HepG2 (cell line): ENCODE results near the gene TAS1R1. TPM values are rescaled to one million over a fixed set of nuclear protein-coding genes. Genes with fewer than 3 reads are reported as not detected.
A peak's percentile ranks its signal among the peaks of the same experiment; 100 is the strongest.

Source experiments
- GABPB1 ChIP-seq: IDR thresholded peaks from 2 replicates; pipeline ENCODE4 v1.6.1; 2016; ENCODE audit warnings: mild to moderate bottlenecking, missing genetic modification reagents, moderate library complexity, missing compliant biosample characterization
- GTF2F1 ChIP-seq: fragments of 150-350 bp; IDR thresholded peaks from 2 replicates; pipeline ENCODE4 v1.6.1; 2014; ENCODE audit warnings: low read length
- KLF13 ChIP-seq: sonication (generic); formaldehyde crosslinking; IDR thresholded peaks from 2 replicates; pipeline ENCODE4 v1.4.0; 2020; ENCODE audit warnings: mild to moderate bottlenecking, missing genetic modification reagents
- MAFF ChIP-seq: IDR thresholded peaks from 2 replicates; pipeline ENCODE4 v1.6.1; 2011; ENCODE audit warnings: low read depth, low read length, improper control_type of control experiment
- NBN ChIP-seq: fragments of 450-650 bp; conservative IDR thresholded peaks from 2 replicates; pipeline ENCODE4 v1.6.1; 2017
- NR2F1 ChIP-seq, 2 experiments: fragments of 450-650 bp in 1 of 2; formaldehyde crosslinking in 1 of 2; IDR thresholded peaks; 2 replicates each; pipeline versions ENCODE4 v1.5.0 to v1.6.1; 2016 to 2020; ENCODE audit warnings: mild to moderate bottlenecking in 1 of 2, missing compliant biosample characterization in 1 of 2, missing genetic modification reagents in 1 of 2, moderate library complexity in 1 of 2
- POLR2A ChIP-seq, 2 experiments: IDR thresholded peaks; 2 replicates each; pipeline ENCODE4 v1.6.1; 2011; ENCODE audit warnings: low read depth in 2 of 2, low read length in 2 of 2, mild to moderate bottlenecking in 1 of 2, moderate library complexity in 1 of 2; ENCODE audit not compliant: insufficient read depth in 1 of 2
- RFX5 ChIP-seq: IDR thresholded peaks from 2 replicates; pipeline ENCODE4 v1.6.1; 2011; ENCODE audit warnings: low read depth, low read length, improper control_type of control experiment
- SATB2 ChIP-seq: sonication (generic); formaldehyde crosslinking; IDR thresholded peaks from 2 replicates; pipeline ENCODE4 v1.5.0; 2020; ENCODE audit warnings: missing genetic modification reagents
- SMAD3 ChIP-seq: sonication (generic); formaldehyde crosslinking; IDR thresholded peaks from 2 replicates; pipeline ENCODE4 v1.4.0; 2020; ENCODE audit warnings: missing genetic modification reagents
- SP2 ChIP-seq: sonication (generic); formaldehyde crosslinking; IDR thresholded peaks from 2 replicates; pipeline ENCODE4 v1.5.1; 2020; ENCODE audit warnings: mild to moderate bottlenecking, missing genetic modification reagents
- TEAD2 ChIP-seq: sonication (generic); formaldehyde crosslinking; IDR thresholded peaks from 2 replicates; pipeline ENCODE4 v1.9.0; 2021; ENCODE audit warnings: missing genetic modification reagents
- ZMYM4 ChIP-seq: sonication (generic); formaldehyde crosslinking; IDR thresholded peaks from 2 replicates; pipeline ENCODE4 v1.8.1; 2023; ENCODE audit warnings: mild to moderate bottlenecking, missing genetic modification reagents
- ZNF12 ChIP-seq: sonication (generic); formaldehyde crosslinking; IDR thresholded peaks from 2 replicates; pipeline ENCODE4 v1.5.0; 2020; ENCODE audit warnings: missing genetic modification reagents
- ZNF260 ChIP-seq: sonication (generic); formaldehyde crosslinking; IDR thresholded peaks from 2 replicates; pipeline ENCODE4 v1.4.0; 2020; ENCODE audit warnings: missing genetic modification reagents, low read depth, mild to moderate bottlenecking, borderline replicate concordance
- ZNF263 ChIP-seq: sonication (generic); formaldehyde crosslinking; IDR thresholded peaks from 2 replicates; pipeline ENCODE4 v1.4.0; 2020; ENCODE audit warnings: missing genetic modification reagents
- ZNF468 ChIP-seq: sonication (generic); formaldehyde crosslinking; IDR thresholded peaks from 2 replicates; pipeline ENCODE4 v1.8.0; 2022; ENCODE audit warnings: mild to moderate bottlenecking, moderate library complexity, missing genetic modification reagents
- ZNF549 ChIP-seq: sonication (generic); formaldehyde crosslinking; IDR thresholded peaks from 2 replicates; pipeline ENCODE4 v1.5.0; 2020; ENCODE audit warnings: missing genetic modification reagents
- ZNF720 ChIP-seq: sonication (generic); formaldehyde crosslinking; IDR thresholded peaks from 2 replicates; pipeline ENCODE4 v1.4.0; 2020; ENCODE audit warnings: missing genetic modification reagents
- polyA plus RNA-seq, 8 experiments: library from polyadenylated mRNA; depleted of rRNA in 3 of 8; stranded (reverse) in 7 of 8; unstranded in 1 of 8; fragments of >200 nt; fragmentation: Illumina TruSeq in 4 of 8; extraction: Trizol in 4 of 8; gene quantifications; 2 replicates each; pipeline versions ENCODE4 v1.2.1 to v1.2.3, GENCODE V29; 2011 to 2016; ENCODE audit warnings: low read depth in 4 of 8, missing spikeins in 1 of 8, mixed read lengths in 1 of 8; ENCODE audit not compliant: insufficient read depth in 1 of 8
- total RNA-seq, 5 experiments: library from RNA; depleted of rRNA; stranded (reverse); fragments of >200 nt; fragmentation: Illumina TruSeq; extraction: Trizol; gene quantifications; 2 replicates each; pipeline ENCODE4 v1.2.3, GENCODE V29; 2016; ENCODE audit warnings: low read depth in 1 of 5
- TF ChIP-seq, protein P1 (sequence below): IDR thresholded peaks from 2 replicates; pipeline ENCODE4 v1.6.1; 2016; ENCODE audit warnings: low read depth
- TF ChIP-seq, protein P2 (sequence below): sonication (generic); formaldehyde crosslinking; IDR thresholded peaks from 2 replicates; pipeline ENCODE4 v1.4.0; 2020; ENCODE audit warnings: missing genetic modification reagents, borderline replicate concordance
- TF ChIP-seq, protein P3 (sequence below): sonication (generic); formaldehyde crosslinking; IDR thresholded peaks from 2 replicates; pipeline ENCODE4 v1.9.0; 2021; ENCODE audit warnings: missing genetic modification reagents, borderline replicate concordance

TAS1R1 gene
- total and polyA plus RNA-seq, 2 of the 13 experiments (the other 11 are each of a cell fraction or from before 2014, with no cell fraction given): 1.4 to 1.6 TPM

DNA sequence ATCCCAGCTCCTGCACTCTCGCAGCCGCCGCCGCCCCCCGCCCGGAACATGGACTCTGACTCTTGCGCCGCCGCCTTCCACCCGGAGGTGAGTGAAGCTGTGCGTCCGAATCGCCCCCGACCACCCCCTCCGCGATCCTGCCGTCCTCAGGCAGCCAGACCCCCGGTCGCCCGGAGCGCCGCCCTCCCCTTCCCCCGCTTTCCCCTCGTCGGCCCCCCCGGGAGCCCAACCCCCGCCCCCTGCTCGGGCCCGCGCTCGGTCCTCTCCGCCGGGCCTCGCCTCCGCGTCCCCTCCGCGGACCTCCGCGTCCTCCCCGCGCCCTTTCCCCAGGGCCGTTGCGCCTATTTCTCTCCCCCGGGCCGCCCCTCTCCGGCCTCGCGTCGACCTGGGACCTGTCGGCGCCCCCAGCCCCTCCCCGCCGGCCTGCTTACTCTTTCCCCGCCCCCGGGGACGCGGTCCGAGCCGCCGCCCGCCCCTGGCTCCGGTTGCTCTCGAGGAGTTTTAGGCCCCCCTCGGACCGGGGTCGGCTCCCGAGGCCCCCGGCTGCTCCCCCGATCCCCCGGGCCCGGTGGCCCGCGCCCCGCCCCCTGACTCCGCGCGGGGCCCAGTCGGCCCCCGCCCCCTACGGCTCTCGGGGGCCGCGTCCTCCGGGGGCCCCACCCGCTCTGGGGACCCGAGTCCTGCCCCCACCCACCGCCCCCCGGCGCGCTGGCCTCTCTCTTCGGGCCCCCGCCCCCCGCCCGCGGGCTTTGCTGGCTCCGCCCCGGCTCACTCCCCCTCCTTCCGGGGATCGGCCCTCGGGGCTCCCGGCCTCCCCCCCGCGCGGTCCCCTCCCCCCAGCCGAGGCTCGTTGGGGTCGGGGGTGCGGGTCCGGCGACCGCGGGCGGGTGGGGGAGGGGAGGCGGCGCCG, 59.2 kb downstream of the TAS1R1 start (continued):
- TF ChIP-seq ZNF720 (CRISPR knock-in tag) (no peak), ZNF549 (CRISPR knock-in tag) (no peak), ZMYM4 (CRISPR knock-in tag) (no peak), RFX5 (no peak), KLF13 (CRISPR knock-in tag) (no peak), TEAD2 (CRISPR knock-in tag) (no peak), POLR2A (IDR thresholded peaks at IDR 0.05; ENCODE audit: insufficient read depth in 1 of 2, low read depth in 2 of 2, low read length in 2 of 2) (no peak), NR2F1 (CRISPR knock-in tag; IDR thresholded peaks at IDR 0.05) (no peak), GTF2F1 (no peak), ZNF263 (CRISPR knock-in tag) (no peak), ZNF12 (CRISPR knock-in tag) (no peak), ZNF468 (CRISPR knock-in tag) (no peak), ZNF260 (no peak), GABPB1 (CRISPR knock-in tag) (no peak), SMAD3 (no peak), SP2 (CRISPR knock-in tag) (no peak), SATB2 (CRISPR knock-in tag) (no peak), MAFF (no peak), NBN (no peak)
- TF ChIP-seq, protein P1, sequence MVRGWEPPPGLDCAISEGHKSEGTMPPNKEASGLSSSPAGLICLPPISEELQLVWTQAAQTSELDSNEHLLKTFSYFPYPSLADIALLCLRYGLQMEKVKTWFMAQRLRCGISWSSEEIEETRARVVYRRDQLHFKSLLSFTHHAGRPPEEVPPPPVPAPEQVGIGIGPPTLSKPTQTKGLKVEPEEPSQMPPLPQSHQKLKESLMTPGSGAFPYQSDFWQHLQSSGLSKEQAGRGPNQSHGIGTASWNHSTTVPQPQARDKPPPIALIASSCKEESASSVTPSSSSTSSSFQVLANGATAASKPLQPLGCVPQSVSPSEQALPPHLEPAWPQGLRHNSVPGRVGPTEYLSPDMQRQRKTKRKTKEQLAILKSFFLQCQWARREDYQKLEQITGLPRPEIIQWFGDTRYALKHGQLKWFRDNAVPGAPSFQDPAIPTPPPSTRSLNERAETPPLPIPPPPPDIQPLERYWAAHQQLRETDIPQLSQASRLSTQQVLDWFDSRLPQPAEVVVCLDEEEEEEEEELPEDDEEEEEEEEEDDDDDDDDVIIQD (CRISPR knock-in tag): no peak
- TF ChIP-seq, protein P2, sequence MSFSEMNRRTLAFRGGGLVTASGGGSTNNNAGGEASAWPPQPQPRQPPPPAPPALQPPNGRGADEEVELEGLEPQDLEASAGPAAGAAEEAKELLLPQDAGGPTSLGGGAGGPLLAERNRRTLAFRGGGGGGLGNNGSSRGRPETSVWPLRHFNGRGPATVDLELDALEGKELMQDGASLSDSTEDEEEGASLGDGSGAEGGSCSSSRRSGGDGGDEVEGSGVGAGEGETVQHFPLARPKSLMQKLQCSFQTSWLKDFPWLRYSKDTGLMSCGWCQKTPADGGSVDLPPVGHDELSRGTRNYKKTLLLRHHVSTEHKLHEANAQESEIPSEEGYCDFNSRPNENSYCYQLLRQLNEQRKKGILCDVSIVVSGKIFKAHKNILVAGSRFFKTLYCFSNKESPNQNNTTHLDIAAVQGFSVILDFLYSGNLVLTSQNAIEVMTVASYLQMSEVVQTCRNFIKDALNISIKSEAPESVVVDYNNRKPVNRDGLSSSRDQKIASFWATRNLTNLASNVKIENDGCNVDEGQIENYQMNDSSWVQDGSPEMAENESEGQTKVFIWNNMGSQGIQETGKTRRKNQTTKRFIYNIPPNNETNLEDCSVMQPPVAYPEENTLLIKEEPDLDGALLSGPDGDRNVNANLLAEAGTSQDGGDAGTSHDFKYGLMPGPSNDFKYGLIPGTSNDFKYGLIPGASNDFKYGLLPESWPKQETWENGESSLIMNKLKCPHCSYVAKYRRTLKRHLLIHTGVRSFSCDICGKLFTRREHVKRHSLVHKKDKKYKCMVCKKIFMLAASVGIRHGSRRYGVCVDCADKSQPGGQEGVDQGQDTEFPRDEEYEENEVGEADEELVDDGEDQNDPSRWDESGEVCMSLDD: 0 out of 2 replicates have a peak, but pooled peaks have one; percentile 13
- TF ChIP-seq, protein P3, sequence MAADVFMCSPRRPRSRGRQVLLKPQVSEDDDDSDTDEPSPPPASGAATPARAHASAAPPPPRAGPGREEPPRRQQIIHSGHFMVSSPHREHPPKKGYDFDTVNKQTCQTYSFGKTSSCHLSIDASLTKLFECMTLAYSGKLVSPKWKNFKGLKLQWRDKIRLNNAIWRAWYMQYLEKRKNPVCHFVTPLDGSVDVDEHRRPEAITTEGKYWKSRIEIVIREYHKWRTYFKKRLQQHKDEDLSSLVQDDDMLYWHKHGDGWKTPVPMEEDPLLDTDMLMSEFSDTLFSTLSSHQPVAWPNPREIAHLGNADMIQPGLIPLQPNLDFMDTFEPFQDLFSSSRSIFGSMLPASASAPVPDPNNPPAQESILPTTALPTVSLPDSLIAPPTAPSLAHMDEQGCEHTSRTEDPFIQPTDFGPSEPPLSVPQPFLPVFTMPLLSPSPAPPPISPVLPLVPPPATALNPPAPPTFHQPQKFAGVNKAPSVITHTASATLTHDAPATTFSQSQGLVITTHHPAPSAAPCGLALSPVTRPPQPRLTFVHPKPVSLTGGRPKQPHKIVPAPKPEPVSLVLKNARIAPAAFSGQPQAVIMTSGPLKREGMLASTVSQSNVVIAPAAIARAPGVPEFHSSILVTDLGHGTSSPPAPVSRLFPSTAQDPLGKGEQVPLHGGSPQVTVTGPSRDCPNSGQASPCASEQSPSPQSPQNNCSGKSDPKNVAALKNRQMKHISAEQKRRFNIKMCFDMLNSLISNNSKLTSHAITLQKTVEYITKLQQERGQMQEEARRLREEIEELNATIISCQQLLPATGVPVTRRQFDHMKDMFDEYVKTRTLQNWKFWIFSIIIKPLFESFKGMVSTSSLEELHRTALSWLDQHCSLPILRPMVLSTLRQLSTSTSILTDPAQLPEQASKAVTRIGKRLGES: no peak
